GM19468 (cell line): ENCODE measurements around the gene SLC66A1.

ENCODE experiments used
- ATAC-seq: cut with Tn5 transposase; IDR thresholded peaks from one replicate; pipeline ENCODE4 v1.9.1; 2021; ENCODE audit warnings: mild to moderate bottlenecking, moderate library complexity, moderate number of reproducible peaks; ENCODE audit not compliant: unreplicated experiment; ENCODE audit errors: extremely low read depth

Gene SLC66A1

GRCh38 chr1:19373211-19374082, 61.3 kb downstream of the SLC66A1 start:
- no peak for ATAC-seq

- no peak for ATAC-seq
These were observed 62.1 kb downstream of the SLC66A1 start for GRCh38 chr1:19374083-19374801.

GRCh38 chr1:19374926-19375325, 62.8 kb downstream of the SLC66A1 start:
- ATAC-seq = no peak

GRCh38 chr1:19375631-19376400, 63.7 kb downstream of the SLC66A1 start:
- no peak for ATAC-seq

- no peak for ATAC-seq
These were observed 64.6 kb downstream of the SLC66A1 start for GRCh38 chr1:19376428-19377372.

GRCh38 chr1:19377812-19378718, 65.9 kb downstream of the SLC66A1 start:
- ATAC-seq = no peak
